ENCODE data around the gene NISCH. TPM values are rescaled to one million over a fixed set of nuclear protein-coding genes. Genes with fewer than 3 reads are reported as not detected.

The NISCH gene
- total and polyA plus RNA-seq, 2 donors (not counting 1 experiment from before 2014, with no cell fraction given), result 31.1 to 69.9 TPM

DNA sequence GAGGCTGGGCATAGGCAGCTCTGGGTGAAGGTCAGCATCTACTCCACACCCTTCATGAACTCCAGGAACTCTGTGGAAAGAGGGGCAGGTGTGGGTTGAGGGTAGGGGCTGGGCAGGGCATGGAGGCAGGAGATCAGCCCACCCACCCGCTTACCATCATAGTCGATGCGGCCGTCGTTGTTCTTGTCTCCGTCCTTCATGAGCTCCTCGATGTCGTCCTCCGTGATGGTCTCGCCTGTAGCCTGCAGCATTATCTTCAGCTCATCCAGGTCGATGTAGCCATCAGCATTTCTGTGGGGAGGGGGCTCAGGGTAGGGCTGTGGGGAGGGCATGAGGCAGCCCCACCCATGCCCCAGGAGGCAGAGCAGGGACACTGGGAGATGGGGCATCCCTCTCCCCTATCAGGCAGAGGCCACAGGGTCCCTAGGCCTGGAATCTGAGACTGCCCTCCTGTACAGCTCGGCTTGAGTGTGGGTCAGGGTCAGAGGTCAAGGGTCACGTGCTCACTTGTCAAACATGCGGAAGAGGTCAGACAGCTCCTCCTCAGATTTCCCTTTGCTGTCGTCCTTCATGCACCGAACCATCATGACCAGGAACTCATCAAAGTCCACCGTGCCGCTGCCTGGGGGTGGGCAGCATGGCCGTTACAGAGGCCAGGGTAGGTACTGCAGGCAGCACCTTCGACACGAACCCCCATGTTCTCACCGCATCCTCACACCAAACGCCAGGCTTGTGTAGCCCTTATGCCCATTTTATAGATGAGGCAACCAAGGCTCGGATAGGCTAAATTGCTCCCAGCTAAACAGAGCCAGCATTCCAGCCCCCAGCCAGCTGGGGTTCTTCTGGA, 3.9 kb upstream of the NISCH start:
- H3K27me3 ChIP-seq (ENCODE audit: control insufficient read depth, insufficient read depth, low read length), result no peaks in the 10 kb centered on the region
- no peaks in the 10 kb centered on the region for H3K9me3 ChIP-seq (ENCODE audit: control insufficient read depth, insufficient read depth, low read depth, low read length)
- no peak overlapping the region for H3K4me3 ChIP-seq (replicated peaks in 1 of 4; ENCODE audit: control extremely low read depth in 1 of 4, insufficient read depth in 1 of 4, low read depth in 3 of 4, low read length in 4 of 4)
- H3K4me1 ChIP-seq (ENCODE audit: control insufficient read depth, extremely low read depth, insufficient read depth, low read length), result peaks cover 4% of the 10 kb centered on the region
- peaks cover 12% of the 10 kb centered on the region for H3K79me2 ChIP-seq (ENCODE audit: control insufficient read depth, insufficient read depth, low read length)
- no peak overlapping the region for H3K9ac ChIP-seq (ENCODE audit: insufficient read depth, low read length)
- no peak overlapping the region for H3K27ac ChIP-seq (ENCODE audit: insufficient read depth, low read length)
- TF ChIP-seq EZH2 (IDR thresholded peaks at IDR 0.05; ENCODE audit: low read length, missing control alignments), result no peak
- TF ChIP-seq, protein P1, sequence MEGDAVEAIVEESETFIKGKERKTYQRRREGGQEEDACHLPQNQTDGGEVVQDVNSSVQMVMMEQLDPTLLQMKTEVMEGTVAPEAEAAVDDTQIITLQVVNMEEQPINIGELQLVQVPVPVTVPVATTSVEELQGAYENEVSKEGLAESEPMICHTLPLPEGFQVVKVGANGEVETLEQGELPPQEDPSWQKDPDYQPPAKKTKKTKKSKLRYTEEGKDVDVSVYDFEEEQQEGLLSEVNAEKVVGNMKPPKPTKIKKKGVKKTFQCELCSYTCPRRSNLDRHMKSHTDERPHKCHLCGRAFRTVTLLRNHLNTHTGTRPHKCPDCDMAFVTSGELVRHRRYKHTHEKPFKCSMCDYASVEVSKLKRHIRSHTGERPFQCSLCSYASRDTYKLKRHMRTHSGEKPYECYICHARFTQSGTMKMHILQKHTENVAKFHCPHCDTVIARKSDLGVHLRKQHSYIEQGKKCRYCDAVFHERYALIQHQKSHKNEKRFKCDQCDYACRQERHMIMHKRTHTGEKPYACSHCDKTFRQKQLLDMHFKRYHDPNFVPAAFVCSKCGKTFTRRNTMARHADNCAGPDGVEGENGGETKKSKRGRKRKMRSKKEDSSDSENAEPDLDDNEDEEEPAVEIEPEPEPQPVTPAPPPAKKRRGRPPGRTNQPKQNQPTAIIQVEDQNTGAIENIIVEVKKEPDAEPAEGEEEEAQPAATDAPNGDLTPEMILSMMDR (conservative IDR thresholded peaks at IDR 0.05 in 1 of 2, IDR thresholded peaks at IDR 0.05 in 1 of 2; ENCODE audit: low read depth in 1 of 2, low read length in 2 of 2), result peak in 1 of 2 donors; percentile 6
- no peak for DNase-seq (ENCODE audit: low read depth in 2 of 2)
- H4K20me1 ChIP-seq (ENCODE audit: control insufficient read depth, extremely low read depth, insufficient read depth, low read length), result no peaks in the 10 kb centered on the region
- H2AFZ ChIP-seq (ENCODE audit: low read length), result no peak overlapping the region
- no peak overlapping the region for H3K4me2 ChIP-seq (ENCODE audit: extremely low read depth, insufficient read depth, low read length)
- no peaks in the 10 kb centered on the region for H3K36me3 ChIP-seq (ENCODE audit: control insufficient read depth, insufficient read depth, low read length)

DNA sequence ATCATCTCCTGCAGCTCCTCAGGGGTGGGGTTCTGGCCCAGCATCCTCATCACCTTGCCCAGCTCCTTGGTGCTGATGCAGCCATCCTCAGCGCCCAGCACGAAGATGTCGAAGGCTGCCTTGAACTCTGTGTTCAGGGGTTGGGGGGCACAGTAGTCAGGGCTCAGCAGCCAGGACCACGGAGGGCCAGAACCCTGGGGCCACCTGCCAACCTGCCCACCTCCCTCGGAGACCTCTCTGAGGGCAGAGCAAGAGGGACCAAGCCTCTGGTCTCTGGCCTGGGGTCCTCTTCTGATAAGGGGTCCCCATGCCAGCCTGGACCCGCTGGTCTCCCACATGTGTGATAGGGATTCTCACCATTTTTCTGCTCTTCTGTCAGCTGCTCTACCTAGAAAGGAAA, 3.3 kb upstream of the NISCH start:
- H3K27me3 ChIP-seq (ENCODE audit: control insufficient read depth, insufficient read depth, low read length), result no peaks in the 10 kb centered on the region
- H3K4me2 ChIP-seq (ENCODE audit: extremely low read depth, insufficient read depth, low read length), result no peak overlapping the region
- no peak overlapping the region for H3K4me3 ChIP-seq (replicated peaks in 1 of 4; ENCODE audit: control extremely low read depth in 1 of 4, insufficient read depth in 1 of 4, low read depth in 3 of 4, low read length in 4 of 4)
- H3K4me1 ChIP-seq (ENCODE audit: control insufficient read depth, extremely low read depth, insufficient read depth, low read length), result peaks cover 7% of the 10 kb centered on the region
- TF ChIP-seq, protein P1 (conservative IDR thresholded peaks at IDR 0.05 in 1 of 2, IDR thresholded peaks at IDR 0.05 in 1 of 2; ENCODE audit: low read depth in 1 of 2, low read length in 2 of 2), result no peak
- TF ChIP-seq EZH2 (IDR thresholded peaks at IDR 0.05; ENCODE audit: low read length, missing control alignments), result no peak
- no peak for DNase-seq (ENCODE audit: low read depth in 2 of 2)
- H3K27ac ChIP-seq (ENCODE audit: insufficient read depth, low read length), result no peak overlapping the region
- H3K9ac ChIP-seq (ENCODE audit: insufficient read depth, low read length), result no peak overlapping the region
- H3K79me2 ChIP-seq (ENCODE audit: control insufficient read depth, insufficient read depth, low read length), result peaks cover 18% of the 10 kb centered on the region
- no peaks in the 10 kb centered on the region for H3K9me3 ChIP-seq (ENCODE audit: control insufficient read depth, insufficient read depth, low read depth, low read length)
- no peak overlapping the region for H2AFZ ChIP-seq (ENCODE audit: low read length)
- H4K20me1 ChIP-seq (ENCODE audit: control insufficient read depth, extremely low read depth, insufficient read depth, low read length), result no peaks in the 10 kb centered on the region
- H3K36me3 ChIP-seq (ENCODE audit: control insufficient read depth, insufficient read depth, low read length), result no peaks in the 10 kb centered on the region

- Histone ChIP-seq H3K27me3 (ENCODE audit: control insufficient read depth, insufficient read depth, low read length) (no peaks in the 10 kb centered on the region), H3K4me1 (ENCODE audit: control insufficient read depth, extremely low read depth, insufficient read depth, low read length) (peaks cover 7% of the 10 kb centered on the region), H4K20me1 (ENCODE audit: control insufficient read depth, extremely low read depth, insufficient read depth, low read length) (no peaks in the 10 kb centered on the region), H3K4me3 (replicated peaks in 1 of 4; ENCODE audit: control extremely low read depth in 1 of 4, insufficient read depth in 1 of 4, low read depth in 3 of 4, low read length in 4 of 4) (no peak overlapping the region), H3K27ac (ENCODE audit: insufficient read depth, low read length) (no peak overlapping the region), H3K79me2 (ENCODE audit: control insufficient read depth, insufficient read depth, low read length) (peaks cover 21% of the 10 kb centered on the region), H3K9ac (ENCODE audit: insufficient read depth, low read length) (no peak overlapping the region), H3K9me3 (ENCODE audit: control insufficient read depth, insufficient read depth, low read depth, low read length) (no peaks in the 10 kb centered on the region), H3K36me3 (ENCODE audit: control insufficient read depth, insufficient read depth, low read length) (peaks cover under 1% of the 10 kb centered on the region), H2AFZ (ENCODE audit: low read length) (no peak overlapping the region), H3K4me2 (ENCODE audit: extremely low read depth, insufficient read depth, low read length) (no peak overlapping the region)
- TF ChIP-seq EZH2 (IDR thresholded peaks at IDR 0.05; ENCODE audit: low read length, missing control alignments), result no peak
- DNase-seq (ENCODE audit: low read depth in 2 of 2), result no peak
These were observed 2.7 kb upstream of the NISCH start for GRCh38 chr3:52452570-52453221.
